Measurements from ENCODE around the gene TRAPPC8.

Gene TRAPPC8

GRCh38 chr18:31878358-31878757 lies 64.6 kb downstream of the TRAPPC8 start:
- Histone ChIP-seq H3K27me3 (ENCODE audit: control insufficient read depth, insufficient read depth, low read length) (no peaks in the 10 kb centered on the region), H3K9ac (ENCODE audit: low read length) (no peak overlapping the region), H3K4me3 (ENCODE audit: low read length) (no peak overlapping the region), H3K36me3 (ENCODE audit: control insufficient read depth, insufficient read depth, low read length) (no peaks in the 10 kb centered on the region), H3K9me3 (ENCODE audit: control insufficient read depth, low read length) (no peaks in the 10 kb centered on the region), H3K4me1 (ENCODE audit: control insufficient read depth, insufficient read depth, low read length) (no peaks in the 10 kb centered on the region)

GRCh38 chr18:31877900-31878299 lies 65.0 kb downstream of the TRAPPC8 start:
- Histone ChIP-seq H3K9ac (ENCODE audit: low read length) (no peak overlapping the region), H3K9me3 (ENCODE audit: control insufficient read depth, low read length) (no peaks in the 10 kb centered on the region), H3K4me1 (ENCODE audit: control insufficient read depth, insufficient read depth, low read length) (no peaks in the 10 kb centered on the region), H3K27me3 (ENCODE audit: control insufficient read depth, insufficient read depth, low read length) (no peaks in the 10 kb centered on the region), H3K4me3 (ENCODE audit: low read length) (no peak overlapping the region), H3K36me3 (ENCODE audit: control insufficient read depth, insufficient read depth, low read length) (no peaks in the 10 kb centered on the region)

DNA sequence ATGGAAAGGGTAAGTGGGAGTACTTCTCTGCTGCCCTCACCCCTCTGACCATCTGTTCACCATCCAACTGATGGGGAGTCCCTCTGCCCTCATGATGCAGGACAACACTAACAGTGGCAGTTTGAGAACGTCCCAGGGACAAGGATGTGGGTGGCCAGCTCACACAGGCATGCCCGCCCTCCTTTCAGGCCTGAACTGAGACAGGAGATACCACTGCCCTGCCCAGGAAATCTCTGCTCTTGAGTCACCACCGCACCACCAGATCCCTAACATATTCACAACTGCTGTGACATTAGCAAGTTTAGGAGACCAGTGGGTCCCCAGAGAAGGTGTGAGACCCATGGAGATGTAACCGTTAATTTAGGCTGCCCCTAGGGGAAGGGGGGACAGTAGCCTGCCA lies 66.2 kb downstream of the TRAPPC8 start:
- Histone ChIP-seq H3K9ac (ENCODE audit: low read length) (no peak overlapping the region), H3K36me3 (ENCODE audit: control insufficient read depth, insufficient read depth, low read length) (no peaks in the 10 kb centered on the region), H3K27me3 (ENCODE audit: control insufficient read depth, insufficient read depth, low read length) (no peaks in the 10 kb centered on the region), H3K4me1 (ENCODE audit: control insufficient read depth, insufficient read depth, low read length) (no peaks in the 10 kb centered on the region), H3K4me3 (ENCODE audit: low read length) (no peak overlapping the region), H3K9me3 (ENCODE audit: control insufficient read depth, low read length) (no peaks in the 10 kb centered on the region)

GRCh38 chr18:31875301-31875700 lies 67.6 kb downstream of the TRAPPC8 start:
- H3K36me3 ChIP-seq (ENCODE audit: control insufficient read depth, insufficient read depth, low read length): no peaks in the 10 kb centered on the region
- no peaks in the 10 kb centered on the region for H3K27me3 ChIP-seq (ENCODE audit: control insufficient read depth, insufficient read depth, low read length)

DNA sequence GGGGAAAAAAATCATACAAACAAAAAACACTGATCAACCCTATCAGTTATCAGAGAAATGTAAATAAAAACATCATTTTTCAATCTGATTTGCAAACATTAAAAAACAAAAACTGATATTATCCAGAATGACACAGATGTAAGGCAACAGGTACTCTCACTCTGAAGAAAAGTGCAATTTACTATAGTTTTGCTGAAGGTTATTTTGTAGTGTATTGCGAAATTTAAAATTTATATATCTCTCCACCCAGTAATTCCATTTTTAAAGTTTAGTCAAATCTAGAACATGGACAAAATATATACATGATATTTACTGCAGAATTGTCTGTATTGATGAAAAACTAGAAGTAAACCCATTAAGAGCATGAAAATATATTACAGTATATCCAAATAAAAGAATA lies 79.8 kb downstream of the TRAPPC8 start:
- H3K36me3 ChIP-seq (ENCODE audit: control insufficient read depth, insufficient read depth, low read length): peaks cover 4% of the 10 kb centered on the region

More at GRCh38 chr18:31875301-31875700, 67.6 kb downstream of the TRAPPC8 start:
- Histone ChIP-seq H3K4me1 (ENCODE audit: control insufficient read depth, insufficient read depth, low read length) (no peaks in the 10 kb centered on the region), H3K4me3 (ENCODE audit: low read length) (no peak overlapping the region), H3K9me3 (ENCODE audit: control insufficient read depth, low read length) (no peaks in the 10 kb centered on the region), H3K9ac (ENCODE audit: low read length) (no peak overlapping the region)

DNA sequence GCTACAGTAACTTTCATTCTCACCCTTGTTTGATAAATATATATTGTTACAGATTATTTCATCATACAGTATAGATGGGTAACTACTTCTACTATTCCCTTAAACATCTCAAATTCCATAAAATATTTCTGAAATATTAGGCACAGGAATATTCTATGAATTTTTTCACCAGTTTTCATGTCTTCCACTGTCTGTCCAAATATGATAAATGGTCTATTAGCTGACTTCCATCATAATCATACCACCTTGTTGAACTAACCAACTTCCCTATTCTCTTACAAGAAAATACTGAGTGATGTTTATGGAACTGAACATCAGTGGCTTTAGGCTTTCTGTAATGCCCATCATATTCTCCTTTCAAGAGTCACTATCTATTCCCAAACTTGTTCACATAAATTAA lies 82.4 kb downstream of the TRAPPC8 start:
- Histone ChIP-seq H3K27me3 (ENCODE audit: control insufficient read depth, insufficient read depth, low read length) (no peaks in the 10 kb centered on the region), H3K36me3 (ENCODE audit: control insufficient read depth, insufficient read depth, low read length) (no peaks in the 10 kb centered on the region)

More for the DNA sequence above, 79.8 kb downstream of the TRAPPC8 start:
- Histone ChIP-seq H3K27me3 (ENCODE audit: control insufficient read depth, insufficient read depth, low read length) (no peaks in the 10 kb centered on the region), H3K9me3 (ENCODE audit: control insufficient read depth, low read length) (no peaks in the 10 kb centered on the region), H3K4me3 (ENCODE audit: low read length) (no peak overlapping the region), H3K9ac (ENCODE audit: low read length) (no peak overlapping the region), H3K4me1 (ENCODE audit: control insufficient read depth, insufficient read depth, low read length) (no peaks in the 10 kb centered on the region)

DNA sequence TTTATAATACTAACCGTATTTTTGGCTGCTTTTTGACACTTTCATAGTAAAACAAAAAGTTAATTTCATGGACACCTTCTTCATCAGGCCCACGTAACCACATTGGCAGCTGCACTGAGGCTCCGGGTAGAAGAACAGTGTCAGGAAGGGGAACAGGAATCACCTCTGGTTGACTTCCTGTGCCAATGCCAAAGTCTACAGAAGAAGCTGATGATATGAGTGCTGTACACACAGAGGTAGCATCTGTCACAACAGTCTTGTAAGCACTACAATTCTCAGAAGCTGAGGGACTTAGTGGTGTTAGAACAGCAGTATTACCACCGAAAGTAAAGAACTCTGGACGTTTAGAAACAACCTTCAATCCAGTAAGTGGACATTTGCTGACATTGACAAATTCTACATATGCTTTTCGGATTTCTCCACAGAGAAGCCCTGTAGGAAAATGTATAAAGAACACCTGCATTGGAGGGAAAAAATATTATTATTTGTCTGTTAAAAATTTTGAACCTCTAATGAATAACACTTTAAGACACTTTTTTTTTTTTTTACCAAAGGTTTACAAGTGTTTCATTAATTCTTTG lies 85.3 kb downstream of the TRAPPC8 start:
- H3K36me3 ChIP-seq (ENCODE audit: control insufficient read depth, insufficient read depth, low read length): no peaks in the 10 kb centered on the region

More for the DNA sequence above, 82.4 kb downstream of the TRAPPC8 start:
- Histone ChIP-seq H3K4me1 (ENCODE audit: control insufficient read depth, insufficient read depth, low read length) (no peaks in the 10 kb centered on the region), H3K9me3 (ENCODE audit: control insufficient read depth, low read length) (no peaks in the 10 kb centered on the region), H3K9ac (ENCODE audit: low read length) (no peak overlapping the region), H3K4me3 (ENCODE audit: low read length) (no peak overlapping the region)

GRCh38 chr18:31850844-31851243 lies 92.1 kb downstream of the TRAPPC8 start:
- Histone ChIP-seq H3K9me3 (ENCODE audit: control insufficient read depth, low read length) (no peaks in the 10 kb centered on the region), H3K27me3 (ENCODE audit: control insufficient read depth, insufficient read depth, low read length) (no peaks in the 10 kb centered on the region), H3K4me3 (ENCODE audit: low read length) (no peak overlapping the region), H3K4me1 (ENCODE audit: control insufficient read depth, insufficient read depth, low read length) (no peaks in the 10 kb centered on the region), H3K9ac (ENCODE audit: low read length) (no peak overlapping the region), H3K36me3 (ENCODE audit: control insufficient read depth, insufficient read depth, low read length) (peaks cover 7% of the 10 kb centered on the region)

More for the DNA sequence above, 85.3 kb downstream of the TRAPPC8 start:
- no peaks in the 10 kb centered on the region for H3K9me3 ChIP-seq (ENCODE audit: control insufficient read depth, low read length)
- H3K9ac ChIP-seq (ENCODE audit: low read length): no peak overlapping the region
- no peak overlapping the region for H3K4me3 ChIP-seq (ENCODE audit: low read length)
- H3K27me3 ChIP-seq (ENCODE audit: control insufficient read depth, insufficient read depth, low read length): no peaks in the 10 kb centered on the region
- H3K4me1 ChIP-seq (ENCODE audit: control insufficient read depth, insufficient read depth, low read length): no peaks in the 10 kb centered on the region

- Histone ChIP-seq H3K36me3 (ENCODE audit: control insufficient read depth, insufficient read depth, low read length) (peaks cover 17% of the 10 kb centered on the region), H3K4me3 (ENCODE audit: low read length) (no peak overlapping the region), H3K9ac (ENCODE audit: low read length) (no peak overlapping the region), H3K27me3 (ENCODE audit: control insufficient read depth, insufficient read depth, low read length) (no peaks in the 10 kb centered on the region), H3K4me1 (ENCODE audit: control insufficient read depth, insufficient read depth, low read length) (no peaks in the 10 kb centered on the region), H3K9me3 (ENCODE audit: control insufficient read depth, low read length) (no peaks in the 10 kb centered on the region)
Observed at GRCh38 chr18:31840499-31840898, 102.4 kb downstream of the TRAPPC8 start.

DNA sequence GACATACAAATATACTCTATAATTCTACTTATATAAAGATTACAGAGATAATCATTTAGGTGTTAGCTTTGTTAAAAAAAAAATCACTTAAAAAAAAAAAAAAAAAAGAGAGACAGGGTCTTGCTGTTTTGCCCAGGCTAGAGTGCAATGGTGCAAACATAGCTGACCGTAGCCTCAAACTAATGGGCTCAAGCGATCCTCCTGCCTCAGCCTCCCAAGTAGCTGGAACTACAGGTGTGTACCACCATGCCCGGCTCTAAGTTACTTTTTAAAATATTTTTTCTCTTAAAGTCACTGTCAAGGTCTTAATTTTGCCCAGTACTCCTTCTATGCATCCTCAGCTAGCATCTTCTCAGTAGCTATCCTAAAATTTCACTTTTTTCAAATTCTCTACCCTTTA lies 105.0 kb downstream of the TRAPPC8 start:
- Histone ChIP-seq H3K9ac (ENCODE audit: low read length) (no peak overlapping the region), H3K27me3 (ENCODE audit: control insufficient read depth, insufficient read depth, low read length) (no peaks in the 10 kb centered on the region), H3K4me3 (ENCODE audit: low read length) (no peak overlapping the region), H3K4me1 (ENCODE audit: control insufficient read depth, insufficient read depth, low read length) (no peaks in the 10 kb centered on the region), H3K9me3 (ENCODE audit: control insufficient read depth, low read length) (no peaks in the 10 kb centered on the region), H3K36me3 (ENCODE audit: control insufficient read depth, insufficient read depth, low read length) (peaks cover 22% of the 10 kb centered on the region)

GRCh38 chr18:31835528-31836133 lies 107.3 kb downstream of the TRAPPC8 start:
- H3K36me3 ChIP-seq (ENCODE audit: control insufficient read depth, insufficient read depth, low read length): peaks cover 15% of the 10 kb centered on the region
- no peaks in the 10 kb centered on the region for H3K4me1 ChIP-seq (ENCODE audit: control insufficient read depth, insufficient read depth, low read length)
- no peak overlapping the region for H3K9ac ChIP-seq (ENCODE audit: low read length)
- no peak overlapping the region for H3K4me3 ChIP-seq (ENCODE audit: low read length)
- no peaks in the 10 kb centered on the region for H3K27me3 ChIP-seq (ENCODE audit: control insufficient read depth, insufficient read depth, low read length)
- H3K9me3 ChIP-seq (ENCODE audit: control insufficient read depth, low read length): no peaks in the 10 kb centered on the region

- Histone ChIP-seq H3K4me3 (ENCODE audit: low read length) (no peak overlapping the region), H3K9ac (ENCODE audit: low read length) (no peak overlapping the region), H3K4me1 (ENCODE audit: control insufficient read depth, insufficient read depth, low read length) (no peaks in the 10 kb centered on the region), H3K9me3 (ENCODE audit: control insufficient read depth, low read length) (no peaks in the 10 kb centered on the region), H3K36me3 (ENCODE audit: control insufficient read depth, insufficient read depth, low read length) (peaks cover 15% of the 10 kb centered on the region), H3K27me3 (ENCODE audit: control insufficient read depth, insufficient read depth, low read length) (no peaks in the 10 kb centered on the region)
Observed at GRCh38 chr18:31831903-31832302, 111.0 kb downstream of the TRAPPC8 start.
